Measurements from ENCODE around the gene TRUB1. TPM values are rescaled to one million over a fixed set of nuclear protein-coding genes. Genes with fewer than 3 reads are reported as not detected.

The TRUB1 gene
- total and polyA plus RNA-seq, 2 of the 4 experiments (the other 2 are of a cell fraction): 9.1 to 17.9 TPM

- intact Hi-C loops (cut with micrococcal nuclease) (no loop called here), dilution Hi-C loops (cut with HindIII; ENCODE audit: low sequenced_read_pairs, unreplicated experiment) (no loop called here), in situ Hi-C loops (cut with MboI; ENCODE audit: low sequenced_read_pairs) (no loop called here)
- Histone ChIP-seq H3K9me3 (ENCODE audit: control insufficient read depth, insufficient read depth, low read length) (no peaks in the 10 kb centered on the region), H4K91ac (ENCODE audit: insufficient read depth, low read depth, low read length) (no peak overlapping the region), H3K27me3 (ENCODE audit: control insufficient read depth, insufficient read depth, low read length) (no peaks in the 10 kb centered on the region), H3K18ac (ENCODE audit: low read depth, low read length) (no peak overlapping the region), H2AK5ac (ENCODE audit: low read depth, low read length) (no peak overlapping the region), H3K9me1 (ENCODE audit: insufficient read depth, low read length) (peaks cover 7% of the 10 kb centered on the region; the same call in 1 of the 2 replicates), H3K56ac (ENCODE audit: extremely low read depth, insufficient read depth, low read length) (no peak overlapping the region), H3K36me3 (ENCODE audit: control insufficient read depth, insufficient read depth, low read length) (no peaks in the 10 kb centered on the region), H3K4me3 (ENCODE audit: insufficient read depth, low read depth, low read length) (no peak overlapping the region), H2BK5ac (ENCODE audit: low read depth, low read length, poor library complexity, severe bottlenecking) (no peak overlapping the region), H3K27ac (ENCODE audit: insufficient read depth, low read length) (no peak overlapping the region), H2BK20ac (ENCODE audit: low read depth, low read length) (peak overlapping the region; percentile 31; the same call in 1 of the 2 replicates), H4K20me1 (ENCODE audit: insufficient read depth, low read length) (no peaks in the 10 kb centered on the region), H3K4me2 (ENCODE audit: low read depth, low read length) (no peak overlapping the region), H3K4ac (ENCODE audit: low read depth, low read length) (no peak overlapping the region), H4K5ac (ENCODE audit: low read depth, low read length) (no peak overlapping the region), H3K79me1 (ENCODE audit: low read depth in 1 of 2, low read length in 2 of 2) (peaks cover 0 to 5% of the 10 kb centered on the region in 2 experiments; a peak in 2 of 4 replicates), H3K9ac (ENCODE audit: low read depth, low read length) (no peak overlapping the region), H2BK15ac (ENCODE audit: low read depth, low read length) (no peak overlapping the region), H2AK9ac (replicated peaks; ENCODE audit: low read depth, low read length, poor library complexity) (no peak overlapping the region), H3K23ac (ENCODE audit: low read depth, low read length) (no peak overlapping the region), H2AFZ (replicated peaks; ENCODE audit: low read length, poor library complexity) (no peak overlapping the region), H3K14ac (replicated peaks; ENCODE audit: low read depth, low read length) (no peak overlapping the region), H2BK120ac (ENCODE audit: low read depth, low read length) (no peak overlapping the region), H3K4me1 (ENCODE audit: control insufficient read depth, insufficient read depth, low read length) (peaks cover 3% of the 10 kb centered on the region; the same call in 1 of the 2 replicates), H4K8ac (ENCODE audit: low read depth in 2 of 2, low read length in 2 of 2) (no peak overlapping the region)
- TF ChIP-seq MAFK (IDR thresholded peaks at IDR 0.05; ENCODE audit: low read depth, low read length) (no peak), RAD21 (IDR thresholded peaks at IDR 0.05; ENCODE audit: low read length) (no peak), CTCF (conservative IDR thresholded peaks at IDR 0.05; ENCODE audit: low read depth, low read length) (no peak), CHD1 (IDR thresholded peaks at IDR 0.05; ENCODE audit: low read depth, low read length) (no peak), ELK1 (IDR thresholded peaks at IDR 0.05; ENCODE audit: borderline replicate concordance, low read depth, low read length) (no peak), POLR2A (IDR thresholded peaks at IDR 0.05; ENCODE audit: low read depth, low read length) (no peak), FOS (IDR thresholded peaks at IDR 0.05; ENCODE audit: low read depth, low read length) (no peak), NFE2L2 (IDR thresholded peaks at IDR 0.05; ENCODE audit: low read depth, low read length) (no peak), SMC3 (IDR thresholded peaks at IDR 0.05; ENCODE audit: low read depth, low read length) (no peak), USF2 (IDR thresholded peaks at IDR 0.05; ENCODE audit: low read depth, low read length) (no peak), CEBPB (IDR thresholded peaks at IDR 0.05; ENCODE audit: low read depth, low read length) (no peak), BHLHE40 (IDR thresholded peaks at IDR 0.05; ENCODE audit: low read depth, low read length) (no peak), RFX5 (IDR thresholded peaks at IDR 0.05; ENCODE audit: low read depth, low read length) (no peak), MXI1 (IDR thresholded peaks at IDR 0.05; ENCODE audit: borderline replicate concordance, low read depth, low read length) (no peak), MAZ (IDR thresholded peaks at IDR 0.05; ENCODE audit: borderline replicate concordance, low read depth, low read length) (no peak), RCOR1 (IDR thresholded peaks at IDR 0.05; ENCODE audit: insufficient replicate concordance, low read length) (no peak)
- POLR2A ChIA-PET (ENCODE audit: unreplicated experiment): no interaction called here
- ATAC-seq (ENCODE audit: low read depth) (no peak), DNase-seq (peak; percentile 30)
- no TSS peak for BruUV-seq (replicated peaks)
- WGBS, 2 experiments (ENCODE audit: extremely low coverage in 2 of 2, insufficient read length in 1 of 2): 70% methylated on average over 2 of the region's 5 CpGs; no CpG with 5 or more reads in 1 of the 2 experiments
- CTCF ChIA-PET: no interaction called here
These were observed 4.4 kb upstream of the TRUB1 start for GRCh38 chr10:114933588-114933987.
